D721Med (cell line): Measurements from ENCODE around the gene PACSIN1.

ENCODE experiments used
- DNase-seq: peaks from one replicate; pipeline ENCODE4 v3.0.0; 2011; ENCODE audit warnings: low spot score; ENCODE audit not compliant: insufficient read length
- FAIRE-seq: peaks from 2 replicates; lab custom pipeline; 2011; peaks lifted over from hg19 to GRCh38; lab: Jason Lieb, UNC
- CTCF ChIP-seq: IDR thresholded peaks from 2 replicates; pipeline ENCODE4 v1.5.1; 2012; ENCODE audit warnings: mild to moderate bottlenecking, control low read depth; ENCODE audit not compliant: insufficient read depth; ENCODE audit errors: missing control alignments

PACSIN1 gene

GRCh38 chr6:34491091-34491430 lies 25.2 kb downstream of the PACSIN1 start:
- FAIRE-seq (no peak), DNase-seq (no peak)
- TF ChIP-seq CTCF: no peak

GRCh38 chr6:34493344-34493743 lies 27.5 kb downstream of the PACSIN1 start:
- DNase-seq (no peak), FAIRE-seq (no peak)
- no peak for TF ChIP-seq CTCF

GRCh38 chr6:34494973-34495372 lies 29.1 kb downstream of the PACSIN1 start:
- no peak for DNase-seq
- FAIRE-seq: no peak
- no peak for TF ChIP-seq CTCF

GRCh38 chr6:34496103-34496685 lies 30.3 kb downstream of the PACSIN1 start:
- no peak for TF ChIP-seq CTCF
- FAIRE-seq (no peak), DNase-seq (no peak)

GRCh38 chr6:34497411-34497810 lies 31.5 kb downstream of the PACSIN1 start:
- TF ChIP-seq CTCF: no peak
- DNase-seq: no peak
- FAIRE-seq: no peak

GRCh38 chr6:34506718-34507117 lies 40.8 kb downstream of the PACSIN1 start:
- no peak for TF ChIP-seq CTCF
- FAIRE-seq (no peak), DNase-seq (no peak)

- FAIRE-seq (no peak), DNase-seq (no peak)
- no peak for TF ChIP-seq CTCF
These were observed 42.5 kb downstream of the PACSIN1 start for GRCh38 chr6:34508425-34508824.
